Measurements from ENCODE around the gene YPEL2. TPM values are rescaled to one million over a fixed set of nuclear protein-coding genes. Genes with fewer than 3 reads are reported as not detected.

Gene YPEL2
- total RNA-seq, 1 experiment from 2014 or later = 0.98 TPM

- Mint-ChIP-seq H3K27ac (no peak overlapping the region), H3K9me3 (no peaks in the 10 kb centered on the region), H3K27me3 (ENCODE audit: low read depth) (peaks cover 1% of the 10 kb centered on the region; the same call in 1 of the 2 replicates), H3K4me3 (no peak overlapping the region), H3K4me1 (peaks cover 31 to 42% of the 10 kb centered on the region in 2 experiments), H3K36me3 (ENCODE audit: insufficient read depth in 1 of 3, low read depth in 3 of 3) (no peaks in the 10 kb centered on the region)
- Histone ChIP-seq H4K20me1 (ENCODE audit: control insufficient read depth, insufficient read depth, insufficient read length) (no peaks in the 10 kb centered on the region), H4K5ac (ENCODE audit: insufficient read length, low read depth, low read length) (no peak overlapping the region), H2BK5ac (ENCODE audit: insufficient read length, low read length) (no peak overlapping the region), H3K23me2 (ENCODE audit: insufficient read length, low read depth, low read length, poor library complexity, severe bottlenecking) (no peaks in the 10 kb centered on the region), H3K27ac (ENCODE audit: insufficient read length, low read depth, low read length) (no peak overlapping the region), H3K4me2 (ENCODE audit: insufficient read depth, insufficient read length, low read length) (no peak overlapping the region), H2AFZ (ENCODE audit: low read length) (no peak overlapping the region), H3K27me3 (ENCODE audit: insufficient read depth, low read length) (no peaks in the 10 kb centered on the region), H2BK15ac (ENCODE audit: low read depth, low read length) (no peak overlapping the region), H4K91ac (ENCODE audit: insufficient read length, low read depth, low read length) (no peak overlapping the region), H3K14ac (ENCODE audit: insufficient read depth, low read length) (no peak overlapping the region), H3K79me2 (ENCODE audit: insufficient read depth, low read length) (no peaks in the 10 kb centered on the region), H3K79me1 (ENCODE audit: insufficient read depth, low read depth, low read length, poor library complexity, severe bottlenecking) (no peaks in the 10 kb centered on the region), H3K56ac (ENCODE audit: insufficient read length, low read depth, low read length) (no peak overlapping the region), H4K8ac (replicated peaks; ENCODE audit: insufficient read length, low read depth, low read length) (no peak overlapping the region), H2BK20ac (ENCODE audit: low read depth, low read length, poor library complexity, severe bottlenecking) (no peak overlapping the region), H2BK12ac (ENCODE audit: insufficient read length, low read depth, low read length) (no peak overlapping the region), H3K9ac (ENCODE audit: extremely low read depth, insufficient read length, low read length) (no peak overlapping the region), H2BK120ac (ENCODE audit: low read depth, low read length, poor library complexity, severe bottlenecking) (no peak overlapping the region), H3K18ac (ENCODE audit: insufficient read length, low read depth, low read length) (no peak overlapping the region), H3K23ac (ENCODE audit: insufficient read length, low read depth, low read length) (no peak overlapping the region), H3K4me1 (ENCODE audit: insufficient read depth, low read length) (peaks cover 2% of the 10 kb centered on the region; the same call in 1 of the 2 replicates), H3K4ac (ENCODE audit: low read depth, low read length) (no peak overlapping the region), H3K9me3 (ENCODE audit: control insufficient read depth, low read depth, low read length) (no peaks in the 10 kb centered on the region), H3T11ph (ENCODE audit: low read length) (no peak overlapping the region), H2AK5ac (ENCODE audit: insufficient read length, low read length) (no peak overlapping the region)
- no CpG with 5 or more reads among the region's 4 CpGs for WGBS (ENCODE audit: extremely low coverage, insufficient read length, low lambda C conversion rate)
- DNase-seq = no peak
- no peak for TF ChIP-seq CTCF (conservative IDR thresholded peaks at IDR 0.05)
These were observed 43.2 kb downstream of the YPEL2 start for GRCh38 chr17:59374612-59375011.
